CD4-positive, alpha-beta T cell (primary cell): ENCODE results near the gene CDIPT. TPM values are rescaled to one million over a fixed set of nuclear protein-coding genes. Genes with fewer than 3 reads are reported as not detected.

Source experiments
- ATAC-seq: fragments of 200-7000 bp; cut with Tn5 transposase; one replicate; pipeline ENCODE4 v1.10.0; 2022; ENCODE audit warnings: mild to moderate bottlenecking; ENCODE audit not compliant: poor library complexity
- CTCF ChIA-PET: fragments of 350-600 bp; sonication (Branson Sonifier 250); formaldehyde crosslinking; loops from one replicate; lab custom pipeline; 2021; ENCODE audit warnings: antibody characterized with exemption, inconsistent platforms; lab: Charles Lee
- POLR2A ChIA-PET: fragments of 350-600 bp; sonication (Branson Sonifier 250); formaldehyde crosslinking; loops from one replicate; lab custom pipeline; 2021; ENCODE audit warnings: antibody characterized with exemption, inconsistent platforms; lab: Charles Lee
- DNase-seq, 14 experiments: peaks; one replicate each; pipeline ENCODE4 v3.0.0-alpha.2; 2013 to 2020; ENCODE audit warnings: mixed read lengths in 2 of 14
- H3K27ac ChIP-seq, 2 donors: one replicate each; pipeline versions ENCODE4 v1.5.1 to v1.7.0; 2013; ENCODE audit warnings: low read length in 2 of 2, low read depth in 1 of 2, mild to moderate bottlenecking in 1 of 2
- H3K27me3 ChIP-seq, 2 experiments: 1 replicate in 1 of 2; 2 replicates in 1 of 2; pipeline versions ENCODE4 v1.6.1 to v1.7.0; 2013; ENCODE audit warnings: low read length in 2 of 2, control low read depth in 1 of 2, mild to moderate bottlenecking in 1 of 2, moderate library complexity in 1 of 2; ENCODE audit not compliant: insufficient read depth in 2 of 2, control insufficient read depth in 1 of 2
- H3K36me3 ChIP-seq: one replicate; pipeline ENCODE4 v1.6.1; 2013; ENCODE audit warnings: low read length, control low read depth; ENCODE audit not compliant: insufficient read depth
- H3K4me1 ChIP-seq: one replicate; pipeline ENCODE4 v1.6.1; 2013; ENCODE audit warnings: low read length, control low read depth; ENCODE audit not compliant: insufficient read depth
- H3K4me3 ChIP-seq: one replicate; pipeline ENCODE4 v1.5.1; 2013; ENCODE audit warnings: mild to moderate bottlenecking, low read length, moderate library complexity
- H3K9me3 ChIP-seq, 2 experiments: 1 replicate in 1 of 2; 2 replicates in 1 of 2; pipeline versions ENCODE4 v1.6.1 to v1.7.0; 2013; ENCODE audit warnings: low read length in 2 of 2, mild to moderate bottlenecking in 2 of 2, control low read depth in 1 of 2, moderate library complexity in 1 of 2; ENCODE audit not compliant: control insufficient read depth in 1 of 2, insufficient read depth in 1 of 2
- H3K27ac Mint-ChIP-seq: one replicate; pipeline ENCODE4 v1.8.0; 2020; ENCODE audit warnings: mixed read lengths
- H3K27me3 Mint-ChIP-seq: one replicate; pipeline ENCODE4 v1.8.0; 2021; ENCODE audit warnings: mixed read lengths
- H3K36me3 Mint-ChIP-seq: one replicate; pipeline ENCODE4 v1.8.0; 2021; ENCODE audit warnings: low read depth, mixed read lengths
- H3K4me1 Mint-ChIP-seq: one replicate; pipeline ENCODE4 v1.8.0; 2021; ENCODE audit warnings: low read depth, mixed read lengths
- H3K4me3 Mint-ChIP-seq: one replicate; pipeline ENCODE4 v1.8.0; 2020; ENCODE audit warnings: mild to moderate bottlenecking, mixed read lengths
- H3K9me3 Mint-ChIP-seq: one replicate; pipeline ENCODE4 v1.8.0; 2020; ENCODE audit warnings: mixed read lengths
- CTCF ChIP-seq: fragments of 200-600 bp; IDR thresholded peaks from one replicate; pipeline ENCODE4 v1.8.0; 2022; ENCODE audit warnings: antibody characterized with exemption, mild to moderate bottlenecking
- intact Hi-C, 2 experiments: fragments of 100-400 bp; cut with DNase I in 1 of 2; cut with micrococcal nuclease in 1 of 2; formaldehyde crosslinking; loops; one replicate each; pipeline versions ENCODE4 v1.15.1 to v1.9.0; 2023 to 2025; cut with DNase I, micrococcal nuclease
- total RNA-seq, 174 experiments: library from RNA in 2 of 174; stranded (reverse) in 2 of 174; gene quantifications; one replicate each; pipeline ENCODE4 v1.2.3 and lab custom pipeline; 2021 to 2026

Gene CDIPT
- total RNA-seq, 2 experiments from 2014 or later = 25.7 to 27.0 TPM

- Histone ChIP-seq H3K9me3 (no peaks in the 10 kb centered on the region), H3K27me3 (no peaks in the 10 kb centered on the region), H3K36me3 (peaks cover 22% of the 10 kb centered on the region), H3K4me3 (peak overlapping the region; percentile 76), H3K4me1 (peaks cover 84% of the 10 kb centered on the region), H3K27ac (peak overlapping the region; percentile 52 to 60)
- ChIA-PET CTCF (interaction anchor here (1.3 to 2.1 kb wide), 2 partner anchors 21 to 37 kb away, joined by 4 to 8 read pairs; partner anchors contain the start of gene KIF22), POLR2A (interaction anchor here (0.8 to 7.9 kb wide), 5 partner anchors 8 to 111 kb away, joined by 3 to 105 read pairs (median 6); partner anchors contain the start of gene KIF22)
- peaks cover 43% of the 10 kb centered on the region for H3K36me3 Mint-ChIP-seq
- intact Hi-C loops = no loop called here
- TF ChIP-seq CTCF = no peak
- peaks cover 76% of the 10 kb centered on the region for H3K4me1 Mint-ChIP-seq
- no peak for ATAC-seq
- DNase-seq = peak in 11 of 14 experiments; percentile 54 to 88 (median 64)
- H3K4me3 Mint-ChIP-seq = peak overlapping the region; percentile 91
- peak overlapping the region; percentile 87 for H3K27ac Mint-ChIP-seq
- H3K9me3 Mint-ChIP-seq = no peaks in the 10 kb centered on the region
- H3K27me3 Mint-ChIP-seq = no peaks in the 10 kb centered on the region
Measured at GRCh38 chr16:29811170-29811895, 51.7 kb downstream of the CDIPT start.

- H3K4me1 ChIP-seq = peaks cover 83% of the 10 kb centered on the region
- peaks cover 72% of the 10 kb centered on the region for H3K4me1 Mint-ChIP-seq
- ChIA-PET POLR2A (interaction anchor here (1.4 to 7.9 kb wide), 4 partner anchors 10 to 110 kb away, joined by 3 to 105 read pairs (median 6); partner anchors contain the start of gene KIF22), CTCF (interaction anchor here (1.3 to 2.1 kb wide), 2 partner anchors 20 to 38 kb away, joined by 4 to 8 read pairs; partner anchors contain the start of gene KIF22)
- intact Hi-C loops = no loop called here
- peak in 1 of 14 experiments; percentile 34 for DNase-seq
- no peak for ATAC-seq
- peaks cover 39% of the 10 kb centered on the region for H3K36me3 Mint-ChIP-seq
- H3K4me3 ChIP-seq = peak overlapping the region; percentile 76
- H3K36me3 ChIP-seq = peaks cover 22% of the 10 kb centered on the region
- H3K9me3 Mint-ChIP-seq = no peaks in the 10 kb centered on the region
- H3K4me3 Mint-ChIP-seq = peak overlapping the region; percentile 91
- H3K27me3 Mint-ChIP-seq = no peaks in the 10 kb centered on the region
- no peaks in the 10 kb centered on the region for H3K9me3 ChIP-seq
- H3K27me3 ChIP-seq = no peaks in the 10 kb centered on the region
- H3K27ac Mint-ChIP-seq = peak overlapping the region; percentile 87
- peak overlapping the region; percentile 52 to 60 for H3K27ac ChIP-seq
- no peak for TF ChIP-seq CTCF
Measured at GRCh38 chr16:29810699-29811169, 52.3 kb downstream of the CDIPT start.

- intact Hi-C loops = loop anchor here (5.0 kb wide), 4 partner anchors 108 to 257 kb away; partner anchors contain the start of genes ALDOA (in 1 of the 2), HIRIP3 (in 1 of the 2), INO80E (in 1 of the 2) and TAOK2 (in 1 of the 2)
- DNase-seq (peak in 7 of 14 experiments; percentile 35 to 74 (median 48)), ATAC-seq (no peak)
- Histone ChIP-seq H3K9me3 (no peaks in the 10 kb centered on the region), H3K36me3 (peaks cover 22% of the 10 kb centered on the region), H3K4me1 (peaks cover 80% of the 10 kb centered on the region), H3K4me3 (peak overlapping the region; percentile 76), H3K27me3 (no peaks in the 10 kb centered on the region), H3K27ac (peak overlapping the region; percentile 52 to 60)
- Mint-ChIP-seq H3K27ac (peak overlapping the region; percentile 87), H3K36me3 (peaks cover 43% of the 10 kb centered on the region), H3K9me3 (no peaks in the 10 kb centered on the region), H3K4me3 (peak overlapping the region; percentile 91), H3K4me1 (peaks cover 69% of the 10 kb centered on the region), H3K27me3 (no peaks in the 10 kb centered on the region)
- no peak for TF ChIP-seq CTCF
- ChIA-PET POLR2A (interaction anchor here (1.4 to 2.5 kb wide), 3 partner anchors 11 to 110 kb away, joined by 3 to 6 read pairs (median 6); partner anchors contain the start of gene KIF22), CTCF (interaction anchor here (1.3 to 2.1 kb wide), 2 partner anchors 20 to 38 kb away, joined by 4 to 8 read pairs; partner anchors contain the start of gene KIF22)
Measured at GRCh38 chr16:29809850-29810698, 53.0 kb downstream of the CDIPT start.
